Mesenchymal stem cell (in vitro differentiated cells and primary cell): ENCODE results near the gene NABP1.

ENCODE experiments used
- DNase-seq: peaks from one replicate; pipeline ENCODE4 v3.0.0-alpha.2; 2013
- H2AFZ ChIP-seq: one replicate; pipeline ENCODE4 v1.6.1; 2013; ENCODE audit warnings: low read depth, mild to moderate bottlenecking, control low read depth, inconsistent platforms, low read length, moderate library complexity
- H2AK5ac ChIP-seq: 2 replicates; pipeline ENCODE4 v1.6.1; 2013; ENCODE audit warnings: low read length, moderate library complexity, mild to moderate bottlenecking, inconsistent platforms; ENCODE audit not compliant: severe bottlenecking
- H2BK120ac ChIP-seq: one replicate; pipeline ENCODE4 v1.6.1; 2013; ENCODE audit warnings: low read depth, mild to moderate bottlenecking, inconsistent platforms, low read length, moderate library complexity
- H2BK12ac ChIP-seq, 2 experiments: one replicate each; pipeline ENCODE4 v1.6.1; 2013; ENCODE audit warnings: inconsistent platforms in 2 of 2, low read length in 2 of 2, mild to moderate bottlenecking in 2 of 2, moderate library complexity in 2 of 2, control low read depth in 1 of 2
- H2BK15ac ChIP-seq: one replicate; pipeline ENCODE4 v1.6.1; 2013; ENCODE audit warnings: mild to moderate bottlenecking, low read depth, inconsistent platforms; ENCODE audit not compliant: poor library complexity, severe bottlenecking
- H2BK5ac ChIP-seq: 2 replicates; pipeline ENCODE4 v1.6.1; 2013; ENCODE audit warnings: low read depth, mild to moderate bottlenecking, low read length, control low read depth, inconsistent platforms; ENCODE audit not compliant: poor library complexity, severe bottlenecking
- H3K14ac ChIP-seq, 2 experiments: one replicate each; pipeline ENCODE4 v1.6.1; 2013; ENCODE audit warnings: inconsistent platforms in 2 of 2, low read length in 2 of 2, control low read depth in 1 of 2, mild to moderate bottlenecking in 1 of 2, moderate library complexity in 1 of 2
- H3K18ac ChIP-seq, 2 experiments: one replicate each; pipeline ENCODE4 v1.6.1; 2013; ENCODE audit warnings: inconsistent platforms in 2 of 2, low read length in 2 of 2, control low read depth in 1 of 2, low read depth in 1 of 2, mild to moderate bottlenecking in 1 of 2
- H3K23ac ChIP-seq, 2 experiments: one replicate each; pipeline ENCODE4 v1.6.1; 2013; ENCODE audit warnings: inconsistent platforms in 2 of 2, low read length in 2 of 2, mild to moderate bottlenecking in 2 of 2, moderate library complexity in 2 of 2, control low read depth in 1 of 2
- H3K27ac ChIP-seq: 2 replicates; pipeline ENCODE4 v1.5.1; 2013; ENCODE audit warnings: mild to moderate bottlenecking, moderate library complexity, low read length, control low read depth, inconsistent platforms; ENCODE audit not compliant: poor library complexity, severe bottlenecking
- H3K27me3 ChIP-seq, 2 experiments: 2 replicates each; pipeline versions ENCODE4 v1.6.1 to v1.7.0; 2013; ENCODE audit warnings: low read length in 2 of 2, mild to moderate bottlenecking in 2 of 2, moderate library complexity in 2 of 2, control low read depth in 1 of 2, inconsistent platforms in 1 of 2; ENCODE audit not compliant: control insufficient read depth in 1 of 2, insufficient read depth in 1 of 2
- H3K36me3 ChIP-seq, 2 experiments: 2 replicates each; pipeline versions ENCODE4 v1.6.1 to v1.7.0; 2013; ENCODE audit warnings: low read length in 2 of 2, control low read depth in 1 of 2, inconsistent platforms in 1 of 2, low read depth in 1 of 2, mild to moderate bottlenecking in 1 of 2; ENCODE audit not compliant: insufficient read depth in 2 of 2, control insufficient read depth in 1 of 2
- H3K4ac ChIP-seq, 2 experiments: one replicate each; pipeline ENCODE4 v1.6.1; 2013; ENCODE audit warnings: inconsistent platforms in 2 of 2, low read length in 2 of 2, mild to moderate bottlenecking in 2 of 2, moderate library complexity in 2 of 2, control low read depth in 1 of 2, low read depth in 1 of 2
- H3K4me1 ChIP-seq: 2 replicates; pipeline ENCODE4 v1.6.1; 2013; ENCODE audit warnings: low read depth, low read length, control low read depth; ENCODE audit not compliant: control insufficient read depth, insufficient read depth
- H3K4me2 ChIP-seq: 2 replicates; pipeline ENCODE4 v1.6.1; 2013; ENCODE audit warnings: low read length, mild to moderate bottlenecking, inconsistent platforms; ENCODE audit not compliant: poor library complexity, severe bottlenecking
- H3K4me3 ChIP-seq, 2 experiments: 2 replicates each; pipeline versions ENCODE4 v1.5.1 to v1.7.0; 2013; ENCODE audit warnings: low read length in 2 of 2, mild to moderate bottlenecking in 2 of 2, control low read depth in 1 of 2, low read depth in 1 of 2; ENCODE audit not compliant: insufficient read depth in 1 of 2
- H3K79me1 ChIP-seq: replicated peaks from 2 replicates; pipeline ENCODE4 v1.6.1; 2013; ENCODE audit warnings: mild to moderate bottlenecking, control low read depth, low read length, inconsistent platforms; ENCODE audit not compliant: poor library complexity, severe bottlenecking
- H3K9ac ChIP-seq: 2 replicates; pipeline ENCODE4 v1.7.0; 2013; ENCODE audit warnings: mild to moderate bottlenecking, low read length, moderate library complexity
- H3K9me3 ChIP-seq: 2 replicates; pipeline ENCODE4 v1.7.0; 2013; ENCODE audit warnings: mild to moderate bottlenecking, low read length; ENCODE audit not compliant: control insufficient read depth
- H4K8ac ChIP-seq: one replicate; pipeline ENCODE4 v1.6.1; 2013; ENCODE audit warnings: inconsistent platforms, mild to moderate bottlenecking, low read length, moderate library complexity
- H4K91ac ChIP-seq: one replicate; pipeline ENCODE4 v1.6.1; 2013; ENCODE audit warnings: mild to moderate bottlenecking, low read length, inconsistent platforms
- WGBS: methylation state at CpG from one replicate; pipeline ENCODE4 v1.1.7; 2013; ENCODE audit warnings: mixed read lengths; 5-methylcytosine and 5-hydroxymethylcytosine counted together

The NABP1 gene

DNA sequence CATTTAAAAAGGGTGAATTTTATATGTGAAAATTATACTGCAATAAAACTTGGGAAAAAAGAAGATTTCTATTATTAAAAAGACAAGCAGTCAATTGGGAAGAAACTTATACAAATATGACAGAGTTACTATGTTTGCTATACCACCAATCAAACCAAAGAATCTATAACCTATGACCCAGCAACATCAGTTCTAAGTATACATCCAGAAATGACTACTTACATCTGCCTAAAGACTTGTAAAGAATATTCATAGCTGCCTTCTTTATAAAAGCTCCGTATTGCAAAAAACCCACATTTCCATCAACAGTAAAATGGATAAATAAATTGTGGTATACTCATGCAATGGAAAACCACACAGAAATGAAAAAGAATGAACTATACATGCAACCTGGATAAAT is 32.9 kb upstream of the NABP1 start:
- Histone ChIP-seq H2BK12ac (no peak overlapping the region), H3K4me2 (no peak overlapping the region), H4K91ac (no peak overlapping the region), H2AK5ac (no peak overlapping the region), H3K18ac (no peak overlapping the region), H3K27me3 (no peaks in the 10 kb centered on the region), H2AFZ (no peak overlapping the region), H3K79me1 (no peaks in the 10 kb centered on the region), H2BK5ac (no peak overlapping the region), H3K36me3 (no peaks in the 10 kb centered on the region), H2BK120ac (no peak overlapping the region), H3K27ac (no peak overlapping the region), H3K9me3 (peaks cover 3% of the 10 kb centered on the region), H3K23ac (no peak overlapping the region), H3K4me1 (no peaks in the 10 kb centered on the region), H3K4me3 (no peak overlapping the region), H4K8ac (no peak overlapping the region), H3K4ac (no peak overlapping the region), H2BK15ac (no peak overlapping the region), H3K14ac (no peak overlapping the region), H3K9ac (no peak overlapping the region)
- no peak for DNase-seq
- WGBS = no CpG with 5 or more reads among the region's 1 CpG

DNA sequence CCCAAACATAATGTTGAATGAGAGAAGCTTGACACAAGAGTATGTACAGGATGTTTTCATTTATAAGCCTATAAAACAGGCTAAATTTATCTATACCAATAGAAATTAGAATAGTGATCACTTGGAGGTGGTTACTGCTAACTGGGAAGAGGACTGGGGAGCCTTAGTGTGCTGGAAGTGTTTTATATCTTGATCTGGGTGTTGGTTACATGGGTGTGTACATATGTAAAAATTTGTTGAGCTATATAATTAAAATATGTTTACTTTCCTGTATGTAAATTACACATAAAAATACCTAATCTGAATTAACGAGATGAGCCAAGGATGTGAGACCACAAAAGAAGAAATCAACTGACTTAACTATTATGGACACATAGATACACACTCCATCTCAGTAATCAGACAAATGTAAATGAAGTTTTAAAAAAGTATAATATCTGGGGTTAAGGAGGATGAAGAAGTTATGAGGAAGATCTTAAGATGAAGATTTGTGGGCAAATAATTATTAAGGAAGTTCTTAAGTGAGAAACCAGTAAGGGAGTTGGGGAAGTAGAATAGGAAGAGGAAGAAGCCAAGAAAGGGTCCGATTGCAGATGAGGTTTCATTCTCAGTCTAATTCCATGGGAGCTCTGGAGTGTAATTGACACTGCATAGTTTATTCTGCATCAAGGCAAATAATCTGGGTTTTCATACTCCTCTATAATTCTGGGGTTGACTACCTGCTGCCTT is 32.3 kb upstream of the NABP1 start:
- H4K8ac ChIP-seq = no peak overlapping the region
- no peaks in the 10 kb centered on the region for H3K4me1 ChIP-seq
- no peak overlapping the region for H3K14ac ChIP-seq
- H3K4me2 ChIP-seq = no peak overlapping the region
- H2AK5ac ChIP-seq = no peak overlapping the region
- no peak overlapping the region for H2BK15ac ChIP-seq
- no peak overlapping the region for H2BK5ac ChIP-seq
- H3K36me3 ChIP-seq = no peaks in the 10 kb centered on the region
- no peak overlapping the region for H2BK12ac ChIP-seq
- H2BK120ac ChIP-seq = no peak overlapping the region
- no peak overlapping the region for H3K9ac ChIP-seq
- H3K4ac ChIP-seq = no peak overlapping the region
- H3K23ac ChIP-seq = no peak overlapping the region
- WGBS = 50% methylated on average over 2 of the region's 2 CpGs
- no peaks in the 10 kb centered on the region for H3K27me3 ChIP-seq
- H3K79me1 ChIP-seq = no peaks in the 10 kb centered on the region
- H3K18ac ChIP-seq = no peak overlapping the region
- no peak overlapping the region for H4K91ac ChIP-seq
- DNase-seq = no peak
- H2AFZ ChIP-seq = no peak overlapping the region
- H3K4me3 ChIP-seq = no peak overlapping the region
- no peak overlapping the region for H3K27ac ChIP-seq
- peaks cover 3% of the 10 kb centered on the region for H3K9me3 ChIP-seq

DNA sequence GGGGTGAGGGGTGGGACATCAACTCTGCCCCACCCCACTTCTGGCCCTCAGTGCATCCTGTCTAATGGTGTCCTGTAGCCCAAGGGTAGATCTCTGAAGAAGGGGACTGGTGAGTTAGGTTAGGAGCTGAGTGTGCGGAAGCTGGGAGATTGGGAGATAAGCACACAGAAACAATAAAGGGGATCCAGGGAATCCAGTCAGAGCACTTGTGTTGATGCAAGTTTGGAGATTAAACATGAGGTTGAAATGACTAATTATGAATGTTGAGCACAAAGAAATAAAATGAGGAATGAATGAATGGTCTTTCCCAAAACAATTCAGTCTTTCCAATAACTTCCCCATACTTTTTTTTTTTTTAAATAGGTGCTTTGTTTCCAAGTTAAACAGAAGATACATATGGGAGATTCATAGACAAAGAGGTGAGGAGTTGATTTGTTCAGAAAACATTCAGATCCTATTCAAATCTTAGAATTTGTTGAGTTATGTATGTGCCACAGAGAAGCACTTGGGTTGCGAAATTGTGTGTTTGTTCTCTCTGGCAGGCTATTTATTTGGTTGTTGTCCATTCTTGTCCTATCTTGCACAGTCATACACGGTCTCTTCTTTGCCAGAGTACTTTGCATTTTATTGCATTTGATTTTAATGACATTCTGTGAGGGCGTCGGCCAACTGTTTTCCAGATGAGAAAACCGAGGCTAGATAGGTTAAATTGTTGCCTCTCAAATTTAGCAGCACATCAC is 31.6 kb upstream of the NABP1 start:
- Histone ChIP-seq H2AK5ac (no peak overlapping the region), H3K4me2 (no peak overlapping the region), H3K27ac (no peak overlapping the region), H3K27me3 (no peaks in the 10 kb centered on the region), H3K4me1 (no peaks in the 10 kb centered on the region), H3K36me3 (no peaks in the 10 kb centered on the region), H3K9me3 (peaks cover 3% of the 10 kb centered on the region), H3K4ac (no peak overlapping the region), H2AFZ (no peak overlapping the region), H4K8ac (no peak overlapping the region), H2BK5ac (no peak overlapping the region), H3K18ac (no peak overlapping the region), H2BK120ac (no peak overlapping the region), H3K14ac (no peak overlapping the region), H2BK12ac (no peak overlapping the region), H3K79me1 (no peaks in the 10 kb centered on the region), H3K4me3 (no peak overlapping the region), H3K9ac (no peak overlapping the region), H2BK15ac (no peak overlapping the region), H3K23ac (no peak overlapping the region), H4K91ac (no peak overlapping the region)
- DNase-seq = no peak
- 88% methylated on average over 6 of the region's 6 CpGs for WGBS

DNA sequence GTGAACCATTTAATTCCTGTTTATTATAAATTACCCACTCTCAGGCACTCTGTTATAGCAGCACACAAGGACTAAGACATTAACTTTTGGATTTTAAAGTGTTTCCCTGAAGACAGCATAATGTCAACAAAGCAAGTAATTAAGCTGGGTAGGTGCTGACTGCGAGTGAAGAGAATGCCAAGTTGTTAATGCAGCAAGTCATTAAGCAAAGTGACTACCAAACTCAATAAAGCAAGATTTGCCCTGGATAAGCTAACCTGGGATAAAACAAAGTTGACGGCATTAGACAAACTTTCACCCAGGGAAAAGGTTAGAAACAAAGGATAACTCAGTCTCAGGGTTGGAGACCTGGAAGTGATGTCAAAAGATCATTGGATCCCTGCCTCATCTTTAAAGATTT is 28.4 kb upstream of the NABP1 start:
- no peak overlapping the region for H2BK12ac ChIP-seq
- H3K9ac ChIP-seq = no peak overlapping the region
- no peak overlapping the region for H2AK5ac ChIP-seq
- no peaks in the 10 kb centered on the region for H3K27me3 ChIP-seq
- no peak overlapping the region for H2BK15ac ChIP-seq
- no peak overlapping the region for H3K4ac ChIP-seq
- no peaks in the 10 kb centered on the region for H3K36me3 ChIP-seq
- no peak overlapping the region for H3K18ac ChIP-seq
- H2BK120ac ChIP-seq = no peak overlapping the region
- no peak overlapping the region for H3K23ac ChIP-seq
- H3K79me1 ChIP-seq = no peaks in the 10 kb centered on the region
- H3K4me2 ChIP-seq = no peak overlapping the region
- H3K4me1 ChIP-seq = no peaks in the 10 kb centered on the region
- H4K91ac ChIP-seq = no peak overlapping the region
- H3K4me3 ChIP-seq = no peak overlapping the region
- no peak overlapping the region for H2BK5ac ChIP-seq
- 77% methylated on average over 2 of the region's 2 CpGs for WGBS
- H3K14ac ChIP-seq = no peak overlapping the region
- no peak overlapping the region for H4K8ac ChIP-seq
- H3K27ac ChIP-seq = no peak overlapping the region
- H3K9me3 ChIP-seq = peaks cover 3% of the 10 kb centered on the region
- H2AFZ ChIP-seq = no peak overlapping the region
- DNase-seq = no peak
